ENCODE data around the gene EGR2. TPM values are rescaled to one million over a fixed set of nuclear protein-coding genes. Genes with fewer than 3 reads are reported as not detected.
"Not testable (repeated sequence)": the region's sequence is repeated elsewhere in the genome, so short reads cannot be mapped to it uniquely, and the experiment has no call there.

EGR2 gene
- total RNA-seq, 2 donors from 2014 or later = 4.2 to 5.9 TPM

DNA sequence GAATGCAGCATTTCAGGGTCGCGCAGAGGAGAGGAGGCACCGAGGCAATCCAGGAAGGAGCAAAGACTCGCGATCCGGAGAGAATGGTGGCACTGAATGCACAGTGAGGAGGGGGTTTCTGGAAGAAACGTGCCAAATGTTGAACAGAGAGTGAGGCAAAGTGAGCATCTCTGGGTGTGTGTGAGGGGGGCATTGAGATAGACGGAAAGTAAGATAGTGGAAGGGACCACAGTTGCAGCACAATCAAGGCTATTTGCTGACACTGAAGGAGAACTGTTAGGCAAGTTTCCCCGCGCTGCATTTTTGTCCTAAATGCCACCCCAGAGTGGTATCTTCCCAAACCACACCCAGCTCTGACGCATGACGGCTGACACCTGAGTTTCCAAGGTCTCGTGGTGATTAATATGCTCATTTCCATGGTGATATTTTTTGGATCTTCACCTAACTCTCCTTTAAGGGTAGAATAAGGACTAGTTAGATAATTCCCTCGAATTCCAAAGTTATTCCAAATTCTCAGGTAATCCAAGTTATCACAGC lies 26.1 kb downstream of the EGR2 start:
- DNase-seq (no peak), ATAC-seq (no peak)
- Histone ChIP-seq H3K36me3 (replicated peaks in 1 of 2; ENCODE audit: insufficient read depth in 1 of 2, low read depth in 2 of 2) (no peaks in the 10 kb centered on the region), H3K4me1 (no peaks in the 10 kb centered on the region), H3K4me3 (no peak overlapping the region), H3K27me3 (no peaks in the 10 kb centered on the region), H3K9me3 (peaks cover 0 to 4% (median 0%) of the 10 kb centered on the region in 3 donors), H3K27ac (no peak overlapping the region)
- TF ChIP-seq, protein P1, sequence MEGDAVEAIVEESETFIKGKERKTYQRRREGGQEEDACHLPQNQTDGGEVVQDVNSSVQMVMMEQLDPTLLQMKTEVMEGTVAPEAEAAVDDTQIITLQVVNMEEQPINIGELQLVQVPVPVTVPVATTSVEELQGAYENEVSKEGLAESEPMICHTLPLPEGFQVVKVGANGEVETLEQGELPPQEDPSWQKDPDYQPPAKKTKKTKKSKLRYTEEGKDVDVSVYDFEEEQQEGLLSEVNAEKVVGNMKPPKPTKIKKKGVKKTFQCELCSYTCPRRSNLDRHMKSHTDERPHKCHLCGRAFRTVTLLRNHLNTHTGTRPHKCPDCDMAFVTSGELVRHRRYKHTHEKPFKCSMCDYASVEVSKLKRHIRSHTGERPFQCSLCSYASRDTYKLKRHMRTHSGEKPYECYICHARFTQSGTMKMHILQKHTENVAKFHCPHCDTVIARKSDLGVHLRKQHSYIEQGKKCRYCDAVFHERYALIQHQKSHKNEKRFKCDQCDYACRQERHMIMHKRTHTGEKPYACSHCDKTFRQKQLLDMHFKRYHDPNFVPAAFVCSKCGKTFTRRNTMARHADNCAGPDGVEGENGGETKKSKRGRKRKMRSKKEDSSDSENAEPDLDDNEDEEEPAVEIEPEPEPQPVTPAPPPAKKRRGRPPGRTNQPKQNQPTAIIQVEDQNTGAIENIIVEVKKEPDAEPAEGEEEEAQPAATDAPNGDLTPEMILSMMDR (IDR thresholded peaks at IDR 0.05) = no peak
- no peak for TF ChIP-seq POLR2A (IDR thresholded peaks at IDR 0.05)
- 57 to 59% methylated on average over 14 of the region's 14 CpGs for WGBS, 2 donors
- intact Hi-C loops (cut with DNase I) = no loop called here

DNA sequence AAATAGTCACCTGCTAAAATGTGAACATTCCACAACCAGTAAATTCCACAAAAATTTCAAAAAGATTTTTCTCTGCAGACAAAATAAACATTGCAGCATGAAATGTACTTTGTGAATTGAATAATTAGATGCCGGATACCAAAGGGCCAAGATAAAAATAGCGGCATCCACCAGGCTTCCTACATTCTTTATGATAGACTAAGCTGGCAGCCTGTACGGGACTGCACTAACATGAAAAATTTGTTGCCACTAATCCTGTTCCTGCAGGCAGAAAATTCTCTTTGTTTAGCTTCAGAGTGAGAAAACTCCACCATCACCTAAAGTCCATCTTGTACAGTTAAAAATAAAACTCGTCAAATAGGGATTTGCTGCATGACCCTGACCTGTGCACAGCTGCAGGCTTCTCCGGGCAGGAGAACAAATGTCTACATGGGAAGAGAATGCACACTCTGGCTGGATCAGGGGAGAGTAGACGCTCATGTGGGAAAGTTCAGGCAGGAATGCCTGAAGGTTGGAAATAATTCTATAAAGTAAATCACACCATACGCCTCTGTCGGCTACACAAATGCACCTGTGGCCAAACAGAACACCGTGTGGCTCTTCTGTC lies 27.2 kb downstream of the EGR2 start:
- no peak for DNase-seq
- Histone ChIP-seq H3K4me3 (no peak overlapping the region), H3K9me3 (peaks cover 0 to 6% (median 0%) of the 10 kb centered on the region in 3 donors), H3K36me3 (replicated peaks in 1 of 2; ENCODE audit: insufficient read depth in 1 of 2, low read depth in 2 of 2) (no peaks in the 10 kb centered on the region), H3K27ac (no peak overlapping the region), H3K4me1 (no peaks in the 10 kb centered on the region), H3K27me3 (no peaks in the 10 kb centered on the region)
- WGBS, 2 donors = 22 to 32% methylated on average over 9 of the region's 9 CpGs
- TF ChIP-seq POLR2A (IDR thresholded peaks at IDR 0.05) = no peak
- TF ChIP-seq, protein P1 (IDR thresholded peaks at IDR 0.05) = no peak
- ATAC-seq = no peak
- intact Hi-C loops (cut with DNase I) = no loop called here

DNA sequence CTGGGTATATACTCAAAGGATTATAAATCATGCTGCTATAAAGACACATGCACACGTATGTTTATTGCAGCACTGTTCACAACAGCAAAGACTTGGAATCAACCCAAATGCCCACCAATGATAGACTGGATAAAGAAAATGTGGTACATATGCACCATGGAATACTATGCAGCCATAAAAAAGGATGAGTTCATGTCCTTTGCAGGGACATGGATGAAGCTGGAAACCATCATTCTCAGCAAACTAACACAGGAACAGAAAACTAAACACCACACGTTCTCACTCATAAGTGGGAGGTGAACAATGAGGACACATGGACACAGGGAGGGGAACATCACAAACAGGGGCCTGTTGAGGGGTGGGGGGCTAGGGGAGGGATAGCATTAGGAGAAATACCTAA lies 27.9 kb downstream of the EGR2 start:
- H3K27ac ChIP-seq; H3K36me3 ChIP-seq (replicated peaks in 1 of 2; ENCODE audit: insufficient read depth in 1 of 2, low read depth in 2 of 2); H3K27me3 ChIP-seq; DNase-seq; H3K4me1 ChIP-seq; H3K9me3 ChIP-seq; intact Hi-C loops (cut with DNase I); H3K4me3 ChIP-seq; ATAC-seq: not testable (repeated sequence)
- 67 to 92% methylated on average over 2 of the region's 2 CpGs for WGBS, 2 donors

DNA sequence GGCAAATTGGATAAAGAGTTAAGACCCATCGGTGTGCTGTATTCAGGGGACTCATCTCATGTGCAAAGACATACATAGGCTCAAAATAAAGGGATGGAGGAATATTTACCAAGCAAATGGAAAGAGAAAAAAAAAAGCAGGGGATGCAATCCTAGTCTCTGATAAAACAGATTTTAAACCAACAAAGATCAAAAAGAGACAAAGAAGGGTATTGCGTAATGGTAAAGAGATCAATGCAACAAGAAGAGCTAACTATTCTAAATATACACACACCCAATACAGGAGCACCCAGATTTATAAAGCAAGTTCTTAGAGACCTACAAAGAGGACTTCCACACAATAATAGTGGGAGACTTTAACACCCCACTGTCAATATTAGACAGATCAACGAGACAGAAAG lies 31.6 kb downstream of the EGR2 start:
- DNase-seq; H3K4me3 ChIP-seq; H3K4me1 ChIP-seq; ATAC-seq; H3K9me3 ChIP-seq; H3K27me3 ChIP-seq; intact Hi-C loops (cut with DNase I); H3K36me3 ChIP-seq (replicated peaks in 1 of 2; ENCODE audit: insufficient read depth in 1 of 2, low read depth in 2 of 2); H3K27ac ChIP-seq: not testable (repeated sequence)
- 84 to 96% methylated on average over 3 of the region's 3 CpGs for WGBS, 2 donors

DNA sequence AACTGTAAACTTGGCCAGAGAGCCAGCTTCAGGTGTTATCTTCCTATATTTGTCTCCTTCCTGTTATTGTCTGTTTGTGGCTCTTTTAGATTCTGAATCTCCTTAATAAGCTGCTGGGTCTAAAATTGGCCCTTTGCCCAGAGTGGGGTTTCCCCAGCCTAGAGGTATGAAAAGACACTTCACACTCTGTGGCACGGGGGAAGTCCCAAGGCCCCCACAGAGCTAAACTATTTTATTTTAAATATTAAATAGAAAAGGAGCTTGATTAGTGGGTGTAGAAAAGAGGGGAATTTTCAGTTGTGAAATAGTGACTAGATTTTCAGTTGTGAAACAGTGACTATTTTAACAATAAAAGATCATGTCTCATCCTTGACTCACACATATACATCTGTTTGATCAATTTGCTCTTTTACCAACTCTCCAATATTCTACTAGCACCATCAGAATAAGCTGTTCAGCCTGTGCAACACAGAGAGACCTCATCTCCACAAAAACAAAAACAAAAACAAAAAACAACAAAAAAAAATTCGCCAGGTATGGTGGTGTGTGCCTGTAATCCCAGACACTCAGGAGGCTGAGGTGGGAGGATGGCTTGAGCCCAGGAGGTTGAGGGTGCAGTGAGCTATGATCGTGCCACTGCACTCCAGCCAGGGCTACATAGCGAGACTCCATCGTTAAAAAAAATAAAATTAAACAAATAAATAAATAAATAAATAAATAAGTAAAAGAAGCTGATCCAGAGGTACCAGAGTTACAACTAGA lies 36.5 kb downstream of the EGR2 start:
- intact Hi-C loops (cut with DNase I) = no loop called here
- DNase-seq (peak; percentile 22 to 39 (median 28)), ATAC-seq (peak; percentile 38)
- H3K27me3 ChIP-seq = no peaks in the 10 kb centered on the region
- 69 to 73% methylated on average over 5 of the region's 5 CpGs for WGBS, 2 donors
- no peaks in the 10 kb centered on the region for H3K4me1 ChIP-seq
- H3K4me3 ChIP-seq = no peak overlapping the region
- no peaks in the 10 kb centered on the region for H3K9me3 ChIP-seq
- H3K27ac ChIP-seq = no peak overlapping the region
- no peak for TF ChIP-seq POLR2A (IDR thresholded peaks at IDR 0.05)
- TF ChIP-seq, protein P1 (IDR thresholded peaks at IDR 0.05) = no peak
- no peaks in the 10 kb centered on the region for H3K36me3 ChIP-seq (replicated peaks in 1 of 2; ENCODE audit: insufficient read depth in 1 of 2, low read depth in 2 of 2)
